ENCODE data around the gene PLXNB3.

DNA sequence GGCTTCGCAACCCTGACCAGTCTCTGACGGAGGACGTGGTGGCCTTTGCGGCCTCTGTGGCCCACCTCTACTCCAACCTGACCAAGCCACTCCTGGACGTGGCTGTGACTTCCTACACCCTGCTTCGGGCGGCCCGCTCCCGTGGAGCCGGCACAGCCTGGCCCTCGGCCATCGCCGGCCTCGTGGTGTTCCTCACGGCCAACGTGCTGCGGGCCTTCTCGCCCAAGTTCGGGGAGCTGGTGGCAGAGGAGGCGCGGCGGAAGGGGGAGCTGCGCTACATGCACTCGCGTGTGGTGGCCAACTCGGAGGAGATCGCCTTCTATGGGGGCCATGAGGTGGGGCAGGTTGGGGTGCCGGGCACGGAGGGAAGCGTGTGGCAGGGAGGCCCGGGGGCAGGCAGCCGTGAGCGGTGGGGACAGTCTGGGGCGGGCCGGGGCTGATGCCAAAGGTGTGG, 38.2 kb upstream of the PLXNB3 start:
- TF ChIP-seq POLR2A (IDR thresholded peaks at IDR 0.05; ENCODE audit: low read length) (no peak), GATA1 (IDR thresholded peaks at IDR 0.05; ENCODE audit: low read depth, low read length) (no peak)
